ENCODE results near the gene EFCAB9.

EFCAB9 gene

DNA sequence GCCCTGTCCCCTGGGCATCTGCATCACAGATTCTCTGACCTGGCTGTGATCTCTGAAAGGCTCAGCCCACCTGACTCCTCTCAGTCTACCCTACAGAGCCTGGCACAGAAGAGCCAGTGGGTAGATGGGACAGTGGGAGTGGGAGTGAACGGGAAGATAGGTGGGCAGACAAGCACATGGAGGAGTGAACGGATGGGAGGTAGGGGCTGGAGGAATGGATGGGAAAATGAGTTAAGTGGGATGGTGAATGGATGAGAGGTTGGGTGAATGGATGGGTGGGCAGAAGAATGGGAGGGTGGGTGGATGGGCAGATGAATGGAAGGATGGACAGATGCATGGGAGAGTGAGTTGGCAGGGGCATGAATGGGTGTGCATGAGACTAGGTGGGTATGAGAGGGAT is 24.8 kb upstream of the EFCAB9 start:
- CTCF ChIA-PET = no interaction called here
- no peak for DNase-seq (ENCODE audit: extremely low spot score)
- POLR2A ChIA-PET = no interaction called here
- no peak for TF ChIP-seq FOXK2 (IDR thresholded peaks at IDR 0.05)
- no peak for TF ChIP-seq FOXA1 (IDR thresholded peaks at IDR 0.05)
- no peak for TF ChIP-seq ARNT (IDR thresholded peaks at IDR 0.05)
- TF ChIP-seq HDGF (IDR thresholded peaks at IDR 0.05; ENCODE audit: borderline replicate concordance) = no peak
- TF ChIP-seq L3MBTL2 (conservative IDR thresholded peaks at IDR 0.05) = no peak
- TF ChIP-seq SUZ12 (IDR thresholded peaks at IDR 0.05) = no peak
- no peak for TF ChIP-seq BHLHE40 (IDR thresholded peaks at IDR 0.05; ENCODE audit: borderline replicate concordance)
- TF ChIP-seq, protein P1, sequence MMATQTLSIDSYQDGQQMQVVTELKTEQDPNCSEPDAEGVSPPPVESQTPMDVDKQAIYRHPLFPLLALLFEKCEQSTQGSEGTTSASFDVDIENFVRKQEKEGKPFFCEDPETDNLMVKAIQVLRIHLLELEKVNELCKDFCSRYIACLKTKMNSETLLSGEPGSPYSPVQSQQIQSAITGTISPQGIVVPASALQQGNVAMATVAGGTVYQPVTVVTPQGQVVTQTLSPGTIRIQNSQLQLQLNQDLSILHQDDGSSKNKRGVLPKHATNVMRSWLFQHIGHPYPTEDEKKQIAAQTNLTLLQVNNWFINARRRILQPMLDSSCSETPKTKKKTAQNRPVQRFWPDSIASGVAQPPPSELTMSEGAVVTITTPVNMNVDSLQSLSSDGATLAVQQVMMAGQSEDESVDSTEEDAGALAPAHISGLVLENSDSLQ (IDR thresholded peaks at IDR 0.05) = no peak

DNA sequence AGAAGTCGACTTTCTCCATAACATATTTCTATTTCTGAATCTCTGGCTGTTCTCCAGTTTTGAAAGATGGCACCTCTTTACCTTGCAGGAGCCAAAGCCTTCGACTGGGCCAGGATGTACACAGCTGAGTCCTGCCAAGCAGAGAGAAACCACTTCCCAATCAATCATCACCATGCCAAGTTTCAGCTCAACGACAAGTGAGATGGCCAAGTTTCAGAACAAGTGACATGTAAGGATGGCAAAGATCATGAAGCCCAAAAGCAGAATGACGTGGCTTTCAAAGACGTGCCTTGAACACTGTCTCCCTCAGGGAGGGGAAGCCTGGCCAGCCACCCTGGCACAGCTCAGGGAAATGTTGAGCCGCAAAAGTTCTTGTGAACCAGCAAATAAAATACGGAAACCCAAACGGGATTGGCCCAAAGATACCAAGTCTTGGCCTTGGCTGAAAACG is 23.7 kb upstream of the EFCAB9 start:
- TF ChIP-seq FOXM1 (IDR thresholded peaks at IDR 0.05; ENCODE audit: borderline replicate concordance) = no peak
- no peak for TF ChIP-seq FOXA1 (IDR thresholded peaks at IDR 0.05)
- DNase-seq (ENCODE audit: extremely low spot score) = no peak
- ChIA-PET CTCF (no interaction called here), POLR2A (no interaction called here)

DNA sequence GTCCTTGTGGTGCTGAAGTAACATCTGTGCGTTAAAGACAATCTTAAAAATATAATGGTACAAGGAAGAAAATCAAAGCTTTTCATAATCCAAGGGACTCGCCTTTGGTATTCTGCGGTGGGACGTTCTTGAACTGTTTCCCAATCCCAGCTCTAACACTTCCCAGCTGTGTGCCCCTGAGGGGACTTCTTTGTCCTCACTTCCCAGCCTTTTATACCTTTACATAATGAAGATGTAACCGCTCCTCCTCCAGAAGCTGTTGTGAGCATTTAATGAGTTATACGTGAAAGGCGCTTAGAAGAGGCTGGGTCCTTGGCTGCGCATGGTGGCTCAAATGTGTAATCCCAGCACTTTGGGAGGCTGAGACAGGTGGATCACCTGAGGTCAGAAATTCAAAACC is 22.9 kb upstream of the EFCAB9 start:
- CTCF ChIA-PET = no interaction called here
- POLR2A ChIA-PET = no interaction called here
- TF ChIP-seq, protein P1 (IDR thresholded peaks at IDR 0.05) = no peak
- TF ChIP-seq NFRKB (IDR thresholded peaks at IDR 0.05) (no peak), CTBP1 (IDR thresholded peaks at IDR 0.05; ENCODE audit: borderline replicate concordance) (no peak), LEF1 (IDR thresholded peaks at IDR 0.05; ENCODE audit: borderline replicate concordance) (no peak), HDGF (IDR thresholded peaks at IDR 0.05; ENCODE audit: borderline replicate concordance) (no peak)
- no peak for DNase-seq (ENCODE audit: extremely low spot score)

DNA sequence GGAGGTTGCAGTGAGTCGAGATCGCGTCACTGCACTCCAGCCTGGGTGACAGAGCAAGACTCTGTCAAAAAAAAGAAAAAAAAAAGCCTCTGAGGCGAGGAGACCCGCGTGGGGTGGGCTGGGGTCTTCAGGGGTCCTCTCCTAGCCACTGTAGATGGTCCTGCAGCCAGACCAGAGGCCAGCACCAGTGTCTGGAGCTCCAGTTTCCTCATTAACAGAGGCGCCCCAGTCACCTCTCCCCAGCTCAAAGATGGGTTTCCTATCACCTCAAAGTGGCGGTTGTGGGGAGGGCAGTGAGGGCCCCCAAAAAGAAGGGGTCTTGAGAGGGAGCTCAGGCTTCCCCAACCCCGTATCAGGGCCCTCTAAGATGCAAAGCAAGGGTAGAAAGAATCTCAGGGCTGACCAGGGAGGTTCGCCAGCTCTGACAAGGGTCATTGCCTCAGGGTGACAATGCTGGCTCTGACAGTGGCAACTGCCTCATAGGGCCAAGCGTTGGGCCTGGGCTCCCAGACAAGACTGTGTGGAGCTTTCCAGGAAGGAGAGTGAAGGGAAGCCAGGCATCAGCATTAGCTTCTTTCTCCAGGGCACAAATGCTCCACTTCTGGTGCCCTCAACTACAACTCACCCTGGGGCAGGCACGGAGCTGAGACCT is 20.9 kb upstream of the EFCAB9 start:
- TF ChIP-seq FOXK2 (IDR thresholded peaks at IDR 0.05) (no peak), SP1 (IDR thresholded peaks at IDR 0.05) (no peak), BHLHE40 (IDR thresholded peaks at IDR 0.05; ENCODE audit: borderline replicate concordance) (no peak), FOXA1 (IDR thresholded peaks at IDR 0.05) (no peak), SUZ12 (IDR thresholded peaks at IDR 0.05) (no peak), TARDBP (IDR thresholded peaks at IDR 0.05) (no peak), NFRKB (IDR thresholded peaks at IDR 0.05) (no peak), ELF4 (IDR thresholded peaks at IDR 0.05) (no peak), FOXM1 (IDR thresholded peaks at IDR 0.05; ENCODE audit: borderline replicate concordance) (no peak), ARNT (IDR thresholded peaks at IDR 0.05) (no peak), LEF1 (IDR thresholded peaks at IDR 0.05; ENCODE audit: borderline replicate concordance) (no peak)
- TF ChIP-seq, protein P1 (IDR thresholded peaks at IDR 0.05) = no peak
- CTCF ChIA-PET = interaction anchor here (0.7 to 1.1 kb wide), 2 partner anchors 10 to 260 kb away, joined by 3 to 4 read pairs; no protein-coding TSS in a partner anchor
- no peak for DNase-seq (ENCODE audit: extremely low spot score)
- POLR2A ChIA-PET = interaction anchor here (0.8 to 1.1 kb wide), 2 partner anchors 13 to 16 kb away, joined by 4 read pairs; partner anchors contain the start of gene STK10

DNA sequence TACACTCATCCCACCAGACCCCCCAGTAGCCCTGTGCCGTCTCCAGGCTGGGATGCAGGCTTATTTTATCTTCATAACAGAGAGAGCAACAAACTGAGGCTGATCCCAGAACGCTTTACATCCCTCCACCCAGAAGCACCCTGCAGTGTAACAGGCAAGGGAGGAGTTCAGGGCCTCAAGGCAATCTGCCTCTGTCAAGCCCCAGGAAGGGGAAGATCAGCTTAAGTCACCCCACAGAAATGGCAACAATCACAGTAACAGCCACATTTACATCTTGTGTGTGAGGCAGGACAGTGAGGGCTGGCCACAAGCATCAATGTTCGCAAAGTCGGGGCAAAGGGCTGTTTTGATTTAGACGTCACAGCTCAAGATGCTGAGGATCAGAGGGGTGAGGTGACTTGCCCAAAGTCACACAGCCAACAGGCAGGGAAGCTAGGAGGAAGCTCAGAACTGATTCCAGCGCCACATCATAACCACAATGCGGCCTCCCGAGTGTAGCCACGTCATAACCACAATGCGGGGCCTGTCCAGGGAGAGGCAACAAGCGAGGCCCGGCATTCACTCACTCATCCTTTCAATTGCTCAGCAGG is 20.3 kb upstream of the EFCAB9 start:
- CTCF ChIA-PET = interaction anchor here (0.7 to 1.1 kb wide), 2 partner anchors 11 to 261 kb away, joined by 3 to 4 read pairs; no protein-coding TSS in a partner anchor
- TF ChIP-seq LEF1 (IDR thresholded peaks at IDR 0.05; ENCODE audit: borderline replicate concordance) (no peak), SUZ12 (IDR thresholded peaks at IDR 0.05) (no peak)
- no peak for DNase-seq (ENCODE audit: extremely low spot score)
- POLR2A ChIA-PET = interaction anchor here (1.1 kb wide), 1 partner anchor 15 kb away, joined by 4 read pairs; the partner anchor contains the start of gene STK10

DNA sequence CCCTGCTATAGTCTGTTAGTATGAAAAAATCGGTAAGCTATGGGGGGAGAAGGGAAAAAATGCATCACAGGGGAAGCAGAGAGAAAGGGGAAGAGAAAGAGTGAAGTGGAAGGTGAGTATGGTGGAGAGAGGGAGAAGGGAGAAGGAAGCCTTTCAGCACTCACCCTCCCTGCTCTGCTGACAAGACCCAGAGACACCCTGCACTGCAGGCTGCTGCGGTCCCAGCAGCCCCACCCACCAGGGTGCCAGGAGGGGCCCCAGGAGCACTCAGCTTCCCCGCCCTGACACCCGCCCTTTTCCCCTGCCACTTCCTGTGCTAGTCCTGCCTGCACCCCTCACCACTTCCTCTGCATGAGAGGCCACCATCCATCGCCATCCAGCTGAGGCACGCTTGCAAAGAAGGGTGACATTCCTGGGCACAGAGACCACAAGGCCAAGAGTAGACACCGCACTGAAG is 18.7 kb upstream of the EFCAB9 start:
- TF ChIP-seq SUZ12 (IDR thresholded peaks at IDR 0.05) (no peak), LEF1 (IDR thresholded peaks at IDR 0.05; ENCODE audit: borderline replicate concordance) (no peak), ZNF384 (IDR thresholded peaks at IDR 0.05) (no peak), SP1 (IDR thresholded peaks at IDR 0.05) (no peak), ELF4 (IDR thresholded peaks at IDR 0.05) (no peak), BHLHE40 (IDR thresholded peaks at IDR 0.05; ENCODE audit: borderline replicate concordance) (no peak), HDGF (IDR thresholded peaks at IDR 0.05; ENCODE audit: borderline replicate concordance) (no peak), L3MBTL2 (conservative IDR thresholded peaks at IDR 0.05) (no peak), FOXK2 (IDR thresholded peaks at IDR 0.05) (no peak), CTBP1 (IDR thresholded peaks at IDR 0.05; ENCODE audit: borderline replicate concordance) (no peak), NFRKB (IDR thresholded peaks at IDR 0.05) (no peak), ARNT (IDR thresholded peaks at IDR 0.05) (no peak), TARDBP (IDR thresholded peaks at IDR 0.05) (no peak), FOXA1 (IDR thresholded peaks at IDR 0.05) (no peak), FOXM1 (IDR thresholded peaks at IDR 0.05; ENCODE audit: borderline replicate concordance) (no peak)
- TF ChIP-seq, protein P1 (IDR thresholded peaks at IDR 0.05) = no peak
- DNase-seq (ENCODE audit: extremely low spot score) = no peak
- ChIA-PET CTCF (interaction anchor here (0.6 kb wide), 1 partner anchor 62 kb away, joined by 3 read pairs; no protein-coding TSS in a partner anchor), POLR2A (interaction anchor here (0.7 to 1.5 kb wide), 2 partner anchors 13 to 107 kb away, joined by 3 to 6 read pairs; partner anchors contain the start of gene STK10)
